Cardiac muscle cell (in vitro differentiated cells and primary cell): ENCODE measurements around the gene SEMA4G. TPM values are rescaled to one million over a fixed set of nuclear protein-coding genes. Genes with fewer than 3 reads are reported as not detected.

Experiments used
- DNase-seq, 2 donors: peaks; one replicate each; pipeline versions ENCODE4 v3.0.0 to v3.0.0-alpha.2; 2010 to 2017; ENCODE audit warnings: low read depth in 1 of 2, low spot score in 1 of 2
- H3K27ac ChIP-seq: fragments of 200-600 bp; sonication (generic); 2 replicates; pipeline ENCODE4 v1.5.1; 2016
- H3K27me3 ChIP-seq: fragments of 200-600 bp; sonication (generic); 2 replicates; pipeline ENCODE4 v1.6.0; 2016; ENCODE audit warnings: control low read depth
- H3K36me3 ChIP-seq: fragments of 200-600 bp; sonication (generic); 2 replicates; pipeline ENCODE4 v1.5.1; 2016; ENCODE audit warnings: control low read depth
- H3K4me1 ChIP-seq: fragments of 200-600 bp; sonication (generic); 2 replicates; pipeline ENCODE4 v1.8.1; 2017; ENCODE audit warnings: low read depth, mild to moderate bottlenecking, mixed run types
- H3K4me3 ChIP-seq: fragments of 200-600 bp; sonication (generic); 2 replicates; pipeline ENCODE4 v1.5.1; 2016; ENCODE audit warnings: mild to moderate bottlenecking
- H3K9me3 ChIP-seq: fragments of 200-600 bp; sonication (generic); 2 replicates; pipeline ENCODE4 v1.5.1; 2017; ENCODE audit warnings: low read depth, mild to moderate bottlenecking, control low read depth
- CTCF ChIP-seq: IDR thresholded peaks from 2 replicates; pipeline ENCODE4 v1.5.1; 2012; ENCODE audit warnings: low read depth, mild to moderate bottlenecking, low read length
- polyA plus RNA-seq: library from polyadenylated mRNA; unstranded; fragments of >200 nt; fragmentation: Nextera tagmentation; extraction: Ambion mirVana; gene quantifications from 2 replicates; pipeline ENCODE4 v1.2.1, GENCODE V29; 2016
- total RNA-seq: library from RNA; depleted of rRNA; stranded (reverse); fragments of >200 nt; gene quantifications from 2 replicates; pipeline ENCODE4 v1.2.3, GENCODE V29; 2016

Gene SEMA4G
- total and polyA plus RNA-seq, 2 experiments from 2014 or later = 7.0 to 18.1 TPM

GRCh38 chr10:100934084-100934659, 35.1 kb upstream of the SEMA4G start:
- Histone ChIP-seq H3K4me1 (peaks cover 34% of the 10 kb centered on the region), H3K4me3 (no peak overlapping the region), H3K9me3 (no peaks in the 10 kb centered on the region), H3K27ac (no peak overlapping the region), H3K36me3 (peaks cover 76% of the 10 kb centered on the region), H3K27me3 (no peaks in the 10 kb centered on the region)
- TF ChIP-seq CTCF = peak; percentile 57
- DNase-seq = peak in 1 of 2 donors; percentile 25

GRCh38 chr10:100939763-100940344, 29.4 kb upstream of the SEMA4G start:
- Histone ChIP-seq H3K9me3 (no peaks in the 10 kb centered on the region), H3K27ac (no peak overlapping the region), H3K4me3 (no peak overlapping the region), H3K36me3 (peaks cover 75% of the 10 kb centered on the region), H3K27me3 (no peaks in the 10 kb centered on the region), H3K4me1 (no peaks in the 10 kb centered on the region)
- no peak for TF ChIP-seq CTCF
- no peak for DNase-seq

GRCh38 chr10:100942229-100942628, 27.1 kb upstream of the SEMA4G start:
- TF ChIP-seq CTCF = no peak
- no peak for DNase-seq
- no peak overlapping the region for H3K4me3 ChIP-seq
- H3K27ac ChIP-seq = no peak overlapping the region
- H3K27me3 ChIP-seq = no peaks in the 10 kb centered on the region
- H3K36me3 ChIP-seq = peaks cover 89% of the 10 kb centered on the region
- no peaks in the 10 kb centered on the region for H3K4me1 ChIP-seq
- H3K9me3 ChIP-seq = no peaks in the 10 kb centered on the region

- DNase-seq = no peak
- H3K9me3 ChIP-seq = no peaks in the 10 kb centered on the region
- H3K36me3 ChIP-seq = peaks cover 89% of the 10 kb centered on the region
- no peak overlapping the region for H3K27ac ChIP-seq
- no peak overlapping the region for H3K4me3 ChIP-seq
- no peaks in the 10 kb centered on the region for H3K4me1 ChIP-seq
- no peaks in the 10 kb centered on the region for H3K27me3 ChIP-seq
- TF ChIP-seq CTCF = no peak
Measured at GRCh38 chr10:100943508-100943907, 25.8 kb upstream of the SEMA4G start.

GRCh38 chr10:100945754-100946153, 23.6 kb upstream of the SEMA4G start:
- Histone ChIP-seq H3K4me3 (no peak overlapping the region), H3K27me3 (no peaks in the 10 kb centered on the region), H3K36me3 (peaks cover 90% of the 10 kb centered on the region), H3K9me3 (no peaks in the 10 kb centered on the region), H3K4me1 (no peaks in the 10 kb centered on the region), H3K27ac (no peak overlapping the region)
- no peak for TF ChIP-seq CTCF
- DNase-seq = no peak
